ENCODE data around the gene PDK4.

Gene PDK4

GRCh38 chr7:95592570-95592969 lies 3.7 kb downstream of the PDK4 start:
- DNase-seq (ENCODE audit: insufficient read length, low spot score) = no peak
- FAIRE-seq = no peak
- TF ChIP-seq PAX5 (IDR thresholded peaks at IDR 0.05; ENCODE audit: insufficient read depth, low read length, severe bottlenecking) (no peak), SPI1 (IDR thresholded peaks at IDR 0.05; ENCODE audit: low read depth, low read length) (no peak), POLR2A (IDR thresholded peaks at IDR 0.05; ENCODE audit: low read depth, low read length) (no peak), TAF1 (IDR thresholded peaks at IDR 0.05; ENCODE audit: low read depth, low read length) (no peak), POU2F2 (IDR thresholded peaks at IDR 0.05; ENCODE audit: low read depth, low read length) (no peak), POLR2AphosphoS5 (IDR thresholded peaks at IDR 0.05; ENCODE audit: low read depth, low read length) (no peak)

GRCh38 chr7:95590387-95591248 lies 5.7 kb downstream of the PDK4 start:
- DNase-seq (ENCODE audit: insufficient read length, low spot score) = no peak
- TF ChIP-seq SPI1 (IDR thresholded peaks at IDR 0.05; ENCODE audit: low read depth, low read length) (no peak), POLR2A (IDR thresholded peaks at IDR 0.05; ENCODE audit: low read depth, low read length) (no peak), POU2F2 (IDR thresholded peaks at IDR 0.05; ENCODE audit: low read depth, low read length) (no peak)
- no peak for FAIRE-seq

- DNase-seq (ENCODE audit: insufficient read length, low spot score) = no peak
- no peak for FAIRE-seq
These were observed 6.5 kb downstream of the PDK4 start for GRCh38 chr7:95589766-95590165.

GRCh38 chr7:95589031-95589430 lies 7.3 kb downstream of the PDK4 start:
- DNase-seq (ENCODE audit: insufficient read length, low spot score) (no peak), FAIRE-seq (no peak)
- TF ChIP-seq SPI1 (IDR thresholded peaks at IDR 0.05; ENCODE audit: low read depth, low read length) = no peak
- TF ChIP-seq TAF1 (IDR thresholded peaks at IDR 0.05; ENCODE audit: low read depth, low read length) = no peak
- TF ChIP-seq POLR2A (IDR thresholded peaks at IDR 0.05; ENCODE audit: low read depth, low read length) = no peak
- TF ChIP-seq POU2F2 (IDR thresholded peaks at IDR 0.05; ENCODE audit: low read depth, low read length) = no peak
- no peak for TF ChIP-seq POLR2AphosphoS5 (IDR thresholded peaks at IDR 0.05; ENCODE audit: low read depth, low read length)
- TF ChIP-seq PAX5 (IDR thresholded peaks at IDR 0.05; ENCODE audit: insufficient read depth, low read length, severe bottlenecking) = no peak

More at GRCh38 chr7:95589766-95590165, 6.5 kb downstream of the PDK4 start:
- TF ChIP-seq PAX5 (IDR thresholded peaks at IDR 0.05; ENCODE audit: insufficient read depth, low read length, severe bottlenecking) = no peak
- no peak for TF ChIP-seq POLR2A (IDR thresholded peaks at IDR 0.05; ENCODE audit: low read depth, low read length)
- no peak for TF ChIP-seq SPI1 (IDR thresholded peaks at IDR 0.05; ENCODE audit: low read depth, low read length)
- no peak for TF ChIP-seq POU2F2 (IDR thresholded peaks at IDR 0.05; ENCODE audit: low read depth, low read length)
- no peak for TF ChIP-seq POLR2AphosphoS5 (IDR thresholded peaks at IDR 0.05; ENCODE audit: low read depth, low read length)
- TF ChIP-seq TAF1 (IDR thresholded peaks at IDR 0.05; ENCODE audit: low read depth, low read length) = no peak

GRCh38 chr7:95586951-95587301 lies 9.4 kb downstream of the PDK4 start:
- no peak for DNase-seq (ENCODE audit: insufficient read length, low spot score)
- TF ChIP-seq TAF1 (IDR thresholded peaks at IDR 0.05; ENCODE audit: low read depth, low read length) (no peak), POLR2A (IDR thresholded peaks at IDR 0.05; ENCODE audit: low read depth, low read length) (no peak)
- no peak for FAIRE-seq

GRCh38 chr7:95585426-95585789 lies 10.9 kb downstream of the PDK4 start:
- TF ChIP-seq TAF1 (IDR thresholded peaks at IDR 0.05; ENCODE audit: low read depth, low read length) (no peak), POLR2A (IDR thresholded peaks at IDR 0.05; ENCODE audit: low read depth, low read length) (no peak), POU2F2 (IDR thresholded peaks at IDR 0.05; ENCODE audit: low read depth, low read length) (no peak), SPI1 (IDR thresholded peaks at IDR 0.05; ENCODE audit: low read depth, low read length) (no peak), PAX5 (IDR thresholded peaks at IDR 0.05; ENCODE audit: insufficient read depth, low read length, severe bottlenecking) (no peak), POLR2AphosphoS5 (IDR thresholded peaks at IDR 0.05; ENCODE audit: low read depth, low read length) (no peak)
- DNase-seq (ENCODE audit: insufficient read length, low spot score) (no peak), FAIRE-seq (no peak)

GRCh38 chr7:95584769-95585425 lies 11.4 kb downstream of the PDK4 start:
- FAIRE-seq (no peak), DNase-seq (ENCODE audit: insufficient read length, low spot score) (no peak)
- TF ChIP-seq POU2F2 (IDR thresholded peaks at IDR 0.05; ENCODE audit: low read depth, low read length) (no peak), TAF1 (IDR thresholded peaks at IDR 0.05; ENCODE audit: low read depth, low read length) (no peak), PAX5 (IDR thresholded peaks at IDR 0.05; ENCODE audit: insufficient read depth, low read length, severe bottlenecking) (no peak)

- no peak for DNase-seq (ENCODE audit: insufficient read length, low spot score)
- no peak for FAIRE-seq
- TF ChIP-seq POU2F2 (IDR thresholded peaks at IDR 0.05; ENCODE audit: low read depth, low read length) (no peak), TAF1 (IDR thresholded peaks at IDR 0.05; ENCODE audit: low read depth, low read length) (no peak), POLR2A (IDR thresholded peaks at IDR 0.05; ENCODE audit: low read depth, low read length) (no peak), SPI1 (IDR thresholded peaks at IDR 0.05; ENCODE audit: low read depth, low read length) (no peak), PAX5 (IDR thresholded peaks at IDR 0.05; ENCODE audit: insufficient read depth, low read length, severe bottlenecking) (no peak), POLR2AphosphoS5 (IDR thresholded peaks at IDR 0.05; ENCODE audit: low read depth, low read length) (no peak)
These were observed 12.3 kb downstream of the PDK4 start for GRCh38 chr7:95583834-95584621.

- FAIRE-seq (no peak), DNase-seq (ENCODE audit: insufficient read length, low spot score) (no peak)
- TF ChIP-seq TAF1 (IDR thresholded peaks at IDR 0.05; ENCODE audit: low read depth, low read length) (no peak), POLR2A (IDR thresholded peaks at IDR 0.05; ENCODE audit: low read depth, low read length) (no peak), POU2F2 (IDR thresholded peaks at IDR 0.05; ENCODE audit: low read depth, low read length) (no peak), PAX5 (IDR thresholded peaks at IDR 0.05; ENCODE audit: insufficient read depth, low read length, severe bottlenecking) (no peak), SPI1 (IDR thresholded peaks at IDR 0.05; ENCODE audit: low read depth, low read length) (no peak), POLR2AphosphoS5 (IDR thresholded peaks at IDR 0.05; ENCODE audit: low read depth, low read length) (no peak)
These were observed 13.6 kb downstream of the PDK4 start for GRCh38 chr7:95582578-95583293.

Measured in GM12891 (cell line).